ENCODE measurements around the gene TRIM3.

Gene TRIM3

GRCh38 chr11:6480299-6480914, 6.7 kb upstream of the TRIM3 start:
- DNase-seq = no peak

GRCh38 chr11:6476571-6476970, 2.8 kb upstream of the TRIM3 start:
- no peak for DNase-seq

- DNase-seq = no peak
These were observed 2.2 kb upstream of the TRIM3 start for GRCh38 chr11:6475936-6476335.

GRCh38 chr11:6474806-6475500, 1.2 kb upstream of the TRIM3 start:
- no peak for DNase-seq

GRCh38 chr11:6474413-6474792, 662 bp upstream of the TRIM3 start:
- DNase-seq = no peak

GRCh38 chr11:6472934-6473333, 807 bp downstream of the TRIM3 start:
- DNase-seq = no peak

- no peak for DNase-seq
These were observed 4.1 kb downstream of the TRIM3 start for GRCh38 chr11:6469599-6469998.

GRCh38 chr11:6468712-6469495, 4.8 kb downstream of the TRIM3 start:
- no peak for DNase-seq

GRCh38 chr11:6459099-6459450, 14.7 kb downstream of the TRIM3 start:
- DNase-seq = no peak

- no peak for DNase-seq
These were observed 15.2 kb downstream of the TRIM3 start for GRCh38 chr11:6458352-6459098.

GRCh38 chr11:6457581-6458320, 16.0 kb downstream of the TRIM3 start:
- no peak for DNase-seq

- no peak for DNase-seq
These were observed 17.2 kb downstream of the TRIM3 start for GRCh38 chr11:6456361-6457073.

GRCh38 chr11:6455070-6455469, 18.7 kb downstream of the TRIM3 start:
- DNase-seq = no peak

GRCh38 chr11:6453152-6453551, 20.6 kb downstream of the TRIM3 start:
- DNase-seq = no peak

GRCh38 chr11:6452219-6452618, 21.5 kb downstream of the TRIM3 start:
- DNase-seq = no peak

GRCh38 chr11:6448574-6448973, 25.2 kb downstream of the TRIM3 start:
- no peak for DNase-seq

GRCh38 chr11:6443269-6444003, 30.3 kb downstream of the TRIM3 start:
- peak; percentile 82 for DNase-seq

GRCh38 chr11:6442441-6442840, 31.3 kb downstream of the TRIM3 start:
- no peak for DNase-seq

GRCh38 chr11:6440906-6441358, 32.8 kb downstream of the TRIM3 start, which contains the start of gene HPX:
Gene HPX (minus strand): TSS chr11:6440987. CDS start chr11:6440963, 24 bp downstream.
- DNase-seq = no peak

- DNase-seq = peak; percentile 65
These were observed 34.7 kb downstream of the TRIM3 start for GRCh38 chr11:6438979-6439571.

GRCh38 chr11:6437993-6438392, 35.7 kb downstream of the TRIM3 start:
- no peak for DNase-seq

Measured in activated effector memory CD4-positive, alpha-beta T cell treated with anti-CD3 and anti-CD28 coated beads, Interleukin-2, amount 50 U/mL, for 16 hours (primary cell).